LNCAP (cell line): ENCODE data around the gene ZP1.
A peak's percentile ranks its signal among the peaks of the same experiment; 100 is the strongest.

Experiments
- CTCF ChIP-seq: fragments of 450-650 bp; IDR thresholded peaks from 2 replicates; pipeline ENCODE4 v1.5.1; 2017; ENCODE audit warnings: mild to moderate bottlenecking

ZP1 gene

GRCh38 chr11:60915248-60915914 lies 48.0 kb downstream of the ZP1 start:
- peak; percentile 49; the same call in 1 of the 2 replicates for TF ChIP-seq CTCF

- no peak for TF ChIP-seq CTCF
Measured at GRCh38 chr11:60916669-60917206, 49.4 kb downstream of the ZP1 start.

DNA sequence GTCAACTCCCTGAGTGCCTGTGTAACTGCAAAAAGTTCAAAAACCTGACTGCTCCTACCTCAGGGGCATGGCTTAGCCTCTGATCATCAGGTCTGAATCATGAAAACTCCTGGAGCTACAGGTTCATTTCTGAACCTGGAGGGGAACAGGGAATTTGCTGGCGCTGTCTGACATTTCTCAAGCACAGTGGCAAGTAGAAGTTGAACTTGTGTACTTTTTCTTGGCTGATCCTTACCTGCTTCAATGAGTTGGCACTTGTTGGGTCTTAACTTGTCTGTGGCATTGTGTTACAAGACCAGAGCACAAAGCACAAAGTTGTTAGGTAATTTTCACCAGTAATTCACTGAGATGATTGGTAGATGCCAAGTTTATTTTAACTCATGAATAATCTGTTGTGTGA lies 49.9 kb downstream of the ZP1 start:
- no peak for TF ChIP-seq CTCF

DNA sequence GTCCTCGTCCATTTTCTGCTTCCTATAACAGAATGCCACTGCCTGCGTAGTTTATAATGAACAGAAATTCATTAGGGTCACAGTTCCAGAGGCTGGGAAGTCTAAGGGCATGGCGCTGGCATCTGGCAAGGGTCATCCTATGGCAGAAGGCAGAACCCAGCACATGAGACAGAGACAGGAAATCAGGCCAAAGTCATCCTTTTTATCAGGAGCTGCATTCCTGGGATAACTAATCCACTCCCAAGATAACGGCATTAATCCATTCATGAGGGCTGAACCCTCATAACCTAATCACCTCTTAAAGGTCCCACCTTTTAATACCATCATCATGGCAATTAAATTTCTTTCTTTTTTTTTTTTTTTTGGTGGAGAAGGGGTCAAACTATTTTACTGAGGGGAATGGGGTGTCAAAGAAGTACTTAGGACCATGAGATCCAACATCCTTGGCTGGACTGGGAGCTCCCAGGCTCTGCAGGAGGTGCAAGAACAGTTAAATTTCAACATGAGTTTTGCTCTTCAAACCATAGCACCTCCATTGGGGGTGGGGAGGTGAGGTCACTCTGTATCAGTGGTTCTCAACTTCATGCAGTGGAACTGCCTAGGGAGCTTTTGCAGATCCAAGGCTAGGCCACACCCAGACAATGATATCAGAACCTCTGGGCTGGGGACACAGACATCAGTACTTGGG lies 51.1 kb downstream of the ZP1 start:
- TF ChIP-seq CTCF, result no peak

- no peak for TF ChIP-seq CTCF
Measured at GRCh38 chr11:60918939-60919265, 51.6 kb downstream of the ZP1 start.

DNA sequence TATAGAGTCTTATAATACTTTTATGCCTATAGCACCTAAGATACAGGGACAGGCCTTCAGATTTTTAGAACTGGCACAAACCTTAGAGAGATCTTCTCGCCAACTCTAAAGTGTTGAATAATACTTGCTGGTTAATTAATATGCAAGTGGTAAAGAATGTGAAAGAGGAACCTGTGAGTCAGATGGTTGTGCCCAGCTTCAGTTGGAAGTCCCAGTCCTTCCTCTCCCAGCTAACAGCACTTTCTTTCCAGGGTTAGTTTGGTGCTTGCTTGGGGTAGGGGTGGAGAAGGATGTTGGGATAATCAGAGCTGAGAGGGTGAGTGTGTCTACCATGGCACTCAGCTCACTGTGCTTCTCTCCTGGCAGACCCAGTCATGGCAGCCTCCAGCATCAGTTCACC lies 52.0 kb downstream of the ZP1 start:
- TF ChIP-seq CTCF, result no peak

GRCh38 chr11:60919956-60920355 lies 52.6 kb downstream of the ZP1 start:
- no peak for TF ChIP-seq CTCF
